WTC11 (cell line): Measurements from ENCODE around the gene KCTD18. TPM values are rescaled to one million over a fixed set of nuclear protein-coding genes. Genes with fewer than 3 reads are reported as not detected.

Experiments
- ATAC-seq: fragments of 200-7000 bp; cut with Tn5 transposase; 2 replicates; pipeline ENCODE4 v1.10.0; 2021; ENCODE audit warnings: mild to moderate bottlenecking, moderate library complexity
- CTCF ChIA-PET: fragments of 300-600 bp; sonication (Branson Sonifier 250); formaldehyde crosslinking; loops from one replicate; lab custom pipeline; 2021; ENCODE audit warnings: antibody characterized with exemption; lab: Charles Lee
- POLR2A ChIA-PET: fragments of 350-600 bp; sonication (Branson Sonifier 250); formaldehyde crosslinking; loops from one replicate; lab custom pipeline; 2021; ENCODE audit warnings: antibody characterized with exemption; lab: Charles Lee
- DNase-seq: peaks from one replicate; pipeline ENCODE4 v3.0.0; 2021; ENCODE audit warnings: low spot score
- H3K27ac Mint-ChIP-seq: 2 replicates; pipeline ENCODE4 v1.8.0; 2021; ENCODE audit warnings: mixed read lengths
- H3K27me3 Mint-ChIP-seq: 2 replicates; pipeline ENCODE4 v1.8.0; 2021; ENCODE audit warnings: low read depth, mild to moderate bottlenecking, moderate library complexity, mixed read lengths
- H3K36me3 Mint-ChIP-seq: 2 replicates; pipeline ENCODE4 v1.8.0; 2021; ENCODE audit warnings: mixed read lengths
- H3K4me1 Mint-ChIP-seq: 2 replicates; pipeline ENCODE4 v1.8.0; 2022; ENCODE audit warnings: mixed read lengths
- H3K4me3 Mint-ChIP-seq: 2 replicates; pipeline ENCODE4 v1.8.0; 2021; ENCODE audit warnings: mild to moderate bottlenecking, moderate library complexity, mixed read lengths
- H3K9me3 Mint-ChIP-seq: 2 replicates; pipeline ENCODE4 v1.8.0; 2021; ENCODE audit warnings: mixed read lengths
- CBFB ChIP-seq: sonication (generic); formaldehyde crosslinking; IDR thresholded peaks from 2 replicates; pipeline ENCODE4 v1.8.1; 2022; ENCODE audit warnings: mild to moderate bottlenecking, low read depth, missing genetic modification reagents
- CREM ChIP-seq: sonication (generic); formaldehyde crosslinking; IDR thresholded peaks from 2 replicates; pipeline ENCODE4 v1.8.1; 2022; ENCODE audit warnings: mild to moderate bottlenecking, missing genetic modification reagents, moderate library complexity
- E2F1 ChIP-seq: sonication (generic); formaldehyde crosslinking; IDR thresholded peaks from 2 replicates; pipeline ENCODE4 v1.8.0; 2022; ENCODE audit warnings: mild to moderate bottlenecking, missing genetic modification reagents
- E2F5 ChIP-seq: sonication (generic); formaldehyde crosslinking; IDR thresholded peaks from 2 replicates; pipeline ENCODE4 v1.8.1; 2022; ENCODE audit warnings: mild to moderate bottlenecking, moderate library complexity, missing genetic modification reagents
- ELF4 ChIP-seq: sonication (generic); formaldehyde crosslinking; IDR thresholded peaks from 2 replicates; pipeline ENCODE4 v1.8.1; 2022; ENCODE audit warnings: low read depth, mild to moderate bottlenecking, moderate library complexity, missing genetic modification reagents
- ETV6 ChIP-seq: sonication (generic); formaldehyde crosslinking; IDR thresholded peaks from 2 replicates; pipeline ENCODE4 v1.8.1; 2022; ENCODE audit warnings: mild to moderate bottlenecking, missing genetic modification reagents
- GRHL2 ChIP-seq: fragments of 250-450 bp; sonication (Bioruptor Pico); IDR thresholded peaks from 2 replicates; pipeline ENCODE4 v1.8.0; 2022; ENCODE audit warnings: mild to moderate bottlenecking, moderate library complexity; ENCODE audit not compliant: insufficient replicate concordance, severe bottlenecking
- HMGA2 ChIP-seq: fragments of 250-450 bp; sonication (Bioruptor Pico); IDR thresholded peaks from 2 replicates; pipeline ENCODE4 v1.4.0; 2021; ENCODE audit warnings: mild to moderate bottlenecking, moderate library complexity
- JAZF1 ChIP-seq: fragments of 250-450 bp; sonication (Bioruptor Pico); IDR thresholded peaks from 2 replicates; pipeline ENCODE4 v1.9.0; 2021; ENCODE audit warnings: moderate library complexity, mild to moderate bottlenecking, inconsistent platforms
- JUN ChIP-seq: sonication (generic); formaldehyde crosslinking; IDR thresholded peaks from 2 replicates; pipeline ENCODE4 v1.8.0; 2023; ENCODE audit warnings: mild to moderate bottlenecking, missing genetic modification reagents
- NFATC4 ChIP-seq: fragments of 250-450 bp; sonication (Bioruptor Pico); IDR thresholded peaks from 2 replicates; pipeline ENCODE4 v1.9.0; 2021; ENCODE audit warnings: mild to moderate bottlenecking
- NR1H2 ChIP-seq: sonication (generic); formaldehyde crosslinking; IDR thresholded peaks from 2 replicates; pipeline ENCODE4 v1.9.0; 2021; ENCODE audit warnings: mild to moderate bottlenecking, moderate library complexity, missing genetic modification reagents
- NR2C2 ChIP-seq: sonication (generic); formaldehyde crosslinking; IDR thresholded peaks from 2 replicates; pipeline ENCODE4 v1.8.0; 2022; ENCODE audit warnings: mild to moderate bottlenecking, missing genetic modification reagents
- PRRX2 ChIP-seq: fragments of 250-450 bp; sonication (Bioruptor Pico); IDR thresholded peaks from 2 replicates; pipeline ENCODE4 v1.8.0; 2021; ENCODE audit warnings: mild to moderate bottlenecking
- ZBTB21 ChIP-seq: sonication (generic); formaldehyde crosslinking; IDR thresholded peaks from 2 replicates; pipeline ENCODE4 v1.8.1; 2023; ENCODE audit warnings: mild to moderate bottlenecking, missing genetic modification reagents, borderline replicate concordance
- ZNF232 ChIP-seq: sonication (generic); formaldehyde crosslinking; IDR thresholded peaks from 2 replicates; pipeline ENCODE4 v1.8.0; 2022; ENCODE audit warnings: mild to moderate bottlenecking, missing genetic modification reagents
- ZNF317 ChIP-seq: sonication (generic); formaldehyde crosslinking; IDR thresholded peaks from 2 replicates; pipeline ENCODE4 v1.8.1; 2023; ENCODE audit warnings: low read depth, mild to moderate bottlenecking, moderate library complexity, missing genetic modification reagents, borderline replicate concordance
- ZNF416 ChIP-seq: fragments of 250-450 bp; sonication (Bioruptor Pico); IDR thresholded peaks from 2 replicates; pipeline ENCODE4 v1.9.0; 2021; ENCODE audit warnings: mild to moderate bottlenecking, inconsistent platforms
- ZNF425 ChIP-seq: fragments of 250-450 bp; sonication (Bioruptor Pico); conservative IDR thresholded peaks from 2 replicates; pipeline ENCODE4 v1.9.0; 2021; ENCODE audit warnings: mild to moderate bottlenecking
- ZNF671 ChIP-seq: fragments of 250-450 bp; sonication (Bioruptor Pico); IDR thresholded peaks from 2 replicates; pipeline ENCODE4 v1.8.0; 2021; ENCODE audit warnings: mild to moderate bottlenecking
- total RNA-seq: library from RNA; stranded (reverse); gene quantifications from 3 replicates; pipeline ENCODE4 v1.2.3, GENCODE V29; 2021
- TF ChIP-seq, protein P1 (sequence below): sonication (generic); formaldehyde crosslinking; IDR thresholded peaks from 2 replicates; pipeline ENCODE4 v1.8.0; 2023; ENCODE audit warnings: missing genetic modification reagents
- TF ChIP-seq, protein P2 (sequence below): sonication (generic); formaldehyde crosslinking; IDR thresholded peaks from 2 replicates; pipeline ENCODE4 v1.8.0; 2022; ENCODE audit warnings: mild to moderate bottlenecking, missing genetic modification reagents
- TF ChIP-seq, protein P3 (sequence below): sonication (generic); formaldehyde crosslinking; IDR thresholded peaks from 2 replicates; pipeline ENCODE4 v1.8.0; 2022; ENCODE audit warnings: missing genetic modification reagents
- TF ChIP-seq, protein P4 (sequence below): sonication (generic); formaldehyde crosslinking; IDR thresholded peaks from 2 replicates; pipeline ENCODE4 v1.8.1; 2023; ENCODE audit warnings: mild to moderate bottlenecking, missing genetic modification reagents, moderate library complexity

KCTD18 gene
- total RNA-seq, 1 experiment from 2014 or later = 4.9 TPM

DNA sequence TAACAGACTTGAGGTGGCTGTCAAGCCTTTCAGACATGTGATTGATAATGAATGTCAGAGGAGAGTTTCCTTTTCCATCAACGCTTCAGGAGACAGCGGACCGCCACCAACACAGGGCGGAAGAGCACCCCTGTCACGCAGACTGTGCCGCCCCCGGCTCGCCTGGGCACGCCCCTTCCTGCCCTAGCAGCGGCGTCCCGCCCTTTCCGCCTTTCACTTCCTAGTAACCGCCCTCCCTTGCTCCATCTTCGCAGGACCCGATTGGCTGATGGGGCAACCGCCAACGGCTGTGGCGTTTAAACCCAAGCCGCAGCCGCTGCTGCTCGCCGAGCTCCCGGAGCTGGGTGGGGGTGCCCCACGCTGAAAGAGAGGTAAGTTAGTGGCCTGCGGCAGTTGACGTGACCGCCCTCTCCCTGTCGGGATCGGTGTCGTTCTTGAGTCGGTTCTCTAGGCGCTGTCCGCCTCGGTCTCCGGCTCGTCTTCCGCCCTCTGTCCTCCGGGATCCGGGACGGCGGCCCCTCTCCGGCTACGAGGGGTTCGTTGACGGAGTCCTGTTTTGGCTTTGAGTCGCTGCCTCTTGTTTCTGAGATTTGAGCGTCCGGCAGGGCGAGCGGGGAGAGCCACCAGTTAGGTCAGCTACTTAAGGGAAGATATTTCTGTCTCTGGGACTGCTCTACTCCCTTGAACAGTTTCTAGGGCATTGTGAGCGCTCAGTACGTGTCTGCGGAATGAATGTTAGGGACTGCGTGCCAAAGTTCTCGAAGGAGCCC, 16.2 kb upstream of the KCTD18 start, which contains the start of gene SGO2:
SGO2 (plus strand) TSS at position 326 of the 770 bp plus-strand sequence. CDS start 6,769 bp downstream, outside the sequence.
- ATAC-seq = peak; percentile 99
- DNase-seq = peak; percentile 95
- Mint-ChIP-seq H3K4me1 (peaks cover 22% of the 10 kb centered on the region), H3K9me3 (no peaks in the 10 kb centered on the region), H3K4me3 (peak within 1 kb of the TSS; percentile 92), H3K27ac (peak within 1 kb of the TSS; percentile 3), H3K27me3 (peaks cover 11% of the 10 kb centered on the region), H3K36me3 (no peaks in the 10 kb centered on the region)
- ChIA-PET POLR2A (interaction anchor here (0.6 kb wide), 1 partner anchor 596 kb away, joined by 7 read pairs; no protein-coding TSS in a partner anchor), CTCF (interaction anchor here (0.7 to 2.2 kb wide), 6 partner anchors 16 to 178 kb away, joined by 3 to 9 read pairs (median 4); partner anchors contain the start of genes AOX1 and KCTD18)
- no peak for TF ChIP-seq ZNF425 (CRISPR knock-in tag)
- TF ChIP-seq ZNF232 = no peak
- no peak for TF ChIP-seq ZNF416 (CRISPR knock-in tag)
- TF ChIP-seq HMGA2 (CRISPR knock-in tag) = no peak
- TF ChIP-seq E2F1 (CRISPR knock-in tag) = peak; percentile 67; the same call in 1 of the 2 replicates
- TF ChIP-seq ELF4 = no peak
- TF ChIP-seq NR2C2 (CRISPR knock-in tag) = no peak
- 0 out of 2 replicates have a peak, but pooled peaks have one; percentile 22 for TF ChIP-seq CREM (CRISPR knock-in tag)
- TF ChIP-seq ETV6 = no peak
- TF ChIP-seq, protein P1, sequence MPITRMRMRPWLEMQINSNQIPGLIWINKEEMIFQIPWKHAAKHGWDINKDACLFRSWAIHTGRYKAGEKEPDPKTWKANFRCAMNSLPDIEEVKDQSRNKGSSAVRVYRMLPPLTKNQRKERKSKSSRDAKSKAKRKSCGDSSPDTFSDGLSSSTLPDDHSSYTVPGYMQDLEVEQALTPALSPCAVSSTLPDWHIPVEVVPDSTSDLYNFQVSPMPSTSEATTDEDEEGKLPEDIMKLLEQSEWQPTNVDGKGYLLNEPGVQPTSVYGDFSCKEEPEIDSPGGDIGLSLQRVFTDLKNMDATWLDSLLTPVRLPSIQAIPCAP = no peak
- no peak for TF ChIP-seq JAZF1 (CRISPR knock-in tag)
- TF ChIP-seq E2F5 = peak; percentile 87
- TF ChIP-seq NR1H2 (CRISPR knock-in tag) = no peak
- TF ChIP-seq GRHL2 = no peak
- peak; percentile 79; the same call in 1 of the 2 replicates for TF ChIP-seq ZBTB21
- TF ChIP-seq PRRX2 = no peak
- no peak; the same call in 1 of the 2 replicates for TF ChIP-seq JUN (CRISPR knock-in tag)
- TF ChIP-seq, protein P2, sequence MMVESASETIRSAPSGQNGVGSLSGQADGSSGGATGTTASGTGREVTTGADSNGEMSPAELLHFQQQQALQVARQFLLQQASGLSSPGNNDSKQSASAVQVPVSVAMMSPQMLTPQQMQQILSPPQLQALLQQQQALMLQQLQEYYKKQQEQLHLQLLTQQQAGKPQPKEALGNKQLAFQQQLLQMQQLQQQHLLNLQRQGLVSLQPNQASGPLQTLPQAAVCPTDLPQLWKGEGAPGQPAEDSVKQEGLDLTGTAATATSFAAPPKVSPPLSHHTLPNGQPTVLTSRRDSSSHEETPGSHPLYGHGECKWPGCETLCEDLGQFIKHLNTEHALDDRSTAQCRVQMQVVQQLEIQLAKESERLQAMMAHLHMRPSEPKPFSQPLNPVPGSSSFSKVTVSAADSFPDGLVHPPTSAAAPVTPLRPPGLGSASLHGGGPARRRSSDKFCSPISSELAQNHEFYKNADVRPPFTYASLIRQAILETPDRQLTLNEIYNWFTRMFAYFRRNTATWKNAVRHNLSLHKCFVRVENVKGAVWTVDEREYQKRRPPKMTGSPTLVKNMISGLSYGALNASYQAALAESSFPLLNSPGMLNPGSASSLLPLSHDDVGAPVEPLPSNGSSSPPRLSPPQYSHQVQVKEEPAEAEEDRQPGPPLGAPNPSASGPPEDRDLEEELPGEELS (CRISPR knock-in tag) = no peak
- TF ChIP-seq, protein P3, sequence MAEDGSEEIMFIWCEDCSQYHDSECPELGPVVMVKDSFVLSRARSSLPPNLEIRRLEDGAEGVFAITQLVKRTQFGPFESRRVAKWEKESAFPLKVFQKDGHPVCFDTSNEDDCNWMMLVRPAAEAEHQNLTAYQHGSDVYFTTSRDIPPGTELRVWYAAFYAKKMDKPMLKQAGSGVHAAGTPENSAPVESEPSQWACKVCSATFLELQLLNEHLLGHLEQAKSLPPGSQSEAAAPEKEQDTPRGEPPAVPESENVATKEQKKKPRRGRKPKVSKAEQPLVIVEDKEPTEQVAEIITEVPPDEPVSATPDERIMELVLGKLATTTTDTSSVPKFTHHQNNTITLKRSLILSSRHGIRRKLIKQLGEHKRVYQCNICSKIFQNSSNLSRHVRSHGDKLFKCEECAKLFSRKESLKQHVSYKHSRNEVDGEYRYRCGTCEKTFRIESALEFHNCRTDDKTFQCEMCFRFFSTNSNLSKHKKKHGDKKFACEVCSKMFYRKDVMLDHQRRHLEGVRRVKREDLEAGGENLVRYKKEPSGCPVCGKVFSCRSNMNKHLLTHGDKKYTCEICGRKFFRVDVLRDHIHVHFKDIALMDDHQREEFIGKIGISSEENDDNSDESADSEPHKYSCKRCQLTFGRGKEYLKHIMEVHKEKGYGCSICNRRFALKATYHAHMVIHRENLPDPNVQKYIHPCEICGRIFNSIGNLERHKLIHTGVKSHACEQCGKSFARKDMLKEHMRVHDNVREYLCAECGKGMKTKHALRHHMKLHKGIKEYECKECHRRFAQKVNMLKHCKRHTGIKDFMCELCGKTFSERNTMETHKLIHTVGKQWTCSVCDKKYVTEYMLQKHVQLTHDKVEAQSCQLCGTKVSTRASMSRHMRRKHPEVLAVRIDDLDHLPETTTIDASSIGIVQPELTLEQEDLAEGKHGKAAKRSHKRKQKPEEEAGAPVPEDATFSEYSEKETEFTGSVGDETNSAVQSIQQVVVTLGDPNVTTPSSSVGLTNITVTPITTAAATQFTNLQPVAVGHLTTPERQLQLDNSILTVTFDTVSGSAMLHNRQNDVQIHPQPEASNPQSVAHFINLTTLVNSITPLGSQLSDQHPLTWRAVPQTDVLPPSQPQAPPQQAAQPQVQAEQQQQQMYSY (CRISPR knock-in tag) = no peak
- no peak for TF ChIP-seq NFATC4
- TF ChIP-seq, protein P4, sequence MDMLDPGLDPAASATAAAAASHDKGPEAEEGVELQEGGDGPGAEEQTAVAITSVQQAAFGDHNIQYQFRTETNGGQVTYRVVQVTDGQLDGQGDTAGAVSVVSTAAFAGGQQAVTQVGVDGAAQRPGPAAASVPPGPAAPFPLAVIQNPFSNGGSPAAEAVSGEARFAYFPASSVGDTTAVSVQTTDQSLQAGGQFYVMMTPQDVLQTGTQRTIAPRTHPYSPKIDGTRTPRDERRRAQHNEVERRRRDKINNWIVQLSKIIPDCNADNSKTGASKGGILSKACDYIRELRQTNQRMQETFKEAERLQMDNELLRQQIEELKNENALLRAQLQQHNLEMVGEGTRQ (CRISPR knock-in tag) = peak; percentile 34; the same call in 1 of the 2 replicates
- TF ChIP-seq ZNF671 (CRISPR knock-in tag) = no peak
- no peak for TF ChIP-seq ZNF317 (CRISPR knock-in tag)
- TF ChIP-seq CBFB (CRISPR knock-in tag) = peak; percentile 78; the same call in 1 of the 2 replicates
